ENCODE data around the gene ADGRA3.
A peak's percentile ranks its signal among the peaks of the same experiment; 100 is the strongest.
"Not testable (repeated sequence)": the region's sequence is repeated elsewhere in the genome, so short reads cannot be mapped to it uniquely, and the experiment has no call there.

The ADGRA3 gene

DNA sequence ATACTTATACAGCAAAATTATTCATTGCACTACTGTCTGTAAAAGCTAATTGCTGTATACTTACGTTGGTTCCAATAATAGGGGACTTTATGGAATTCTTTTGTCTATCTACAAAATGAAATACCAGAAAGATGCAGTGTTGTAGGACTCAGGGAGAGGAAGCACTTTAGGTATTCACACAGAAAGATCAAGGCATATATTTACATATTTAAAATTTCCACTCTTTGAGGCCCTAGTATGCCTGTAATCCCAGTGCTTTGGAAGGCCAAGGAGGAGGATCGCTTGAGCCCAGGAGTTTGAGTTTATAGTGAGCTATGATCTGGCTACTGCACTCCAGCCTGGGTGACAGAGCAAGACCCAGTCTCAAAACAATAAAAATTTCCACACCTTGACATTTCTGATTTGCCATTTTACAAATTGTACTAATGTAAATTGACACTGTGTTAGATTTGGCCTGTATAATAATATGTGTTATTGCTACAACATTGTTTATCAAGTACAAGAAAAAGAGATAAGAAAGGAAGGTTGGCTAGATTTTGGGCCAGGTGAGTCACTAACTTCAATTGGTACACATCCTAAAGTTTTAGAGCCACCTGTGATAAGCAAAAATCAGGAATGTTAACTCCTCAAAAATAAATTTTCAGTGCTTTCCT is 35.1 kb downstream of the ADGRA3 start:
- TF ChIP-seq, protein P1, sequence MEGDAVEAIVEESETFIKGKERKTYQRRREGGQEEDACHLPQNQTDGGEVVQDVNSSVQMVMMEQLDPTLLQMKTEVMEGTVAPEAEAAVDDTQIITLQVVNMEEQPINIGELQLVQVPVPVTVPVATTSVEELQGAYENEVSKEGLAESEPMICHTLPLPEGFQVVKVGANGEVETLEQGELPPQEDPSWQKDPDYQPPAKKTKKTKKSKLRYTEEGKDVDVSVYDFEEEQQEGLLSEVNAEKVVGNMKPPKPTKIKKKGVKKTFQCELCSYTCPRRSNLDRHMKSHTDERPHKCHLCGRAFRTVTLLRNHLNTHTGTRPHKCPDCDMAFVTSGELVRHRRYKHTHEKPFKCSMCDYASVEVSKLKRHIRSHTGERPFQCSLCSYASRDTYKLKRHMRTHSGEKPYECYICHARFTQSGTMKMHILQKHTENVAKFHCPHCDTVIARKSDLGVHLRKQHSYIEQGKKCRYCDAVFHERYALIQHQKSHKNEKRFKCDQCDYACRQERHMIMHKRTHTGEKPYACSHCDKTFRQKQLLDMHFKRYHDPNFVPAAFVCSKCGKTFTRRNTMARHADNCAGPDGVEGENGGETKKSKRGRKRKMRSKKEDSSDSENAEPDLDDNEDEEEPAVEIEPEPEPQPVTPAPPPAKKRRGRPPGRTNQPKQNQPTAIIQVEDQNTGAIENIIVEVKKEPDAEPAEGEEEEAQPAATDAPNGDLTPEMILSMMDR (conservative IDR thresholded peaks at IDR 0.05; ENCODE audit: low read depth) = no peak
- no peak for DNase-seq (ENCODE audit: low spot score)
- H3K27ac ChIP-seq = no peak overlapping the region
- ChIA-PET CTCF (no interaction called here), POLR2A (ENCODE audit: low non-redundant PET) (no interaction called here)

- no peak overlapping the region for H3K27ac ChIP-seq
- DNase-seq (ENCODE audit: low spot score) = no peak
- ChIA-PET CTCF (interaction anchor here (0.6 kb wide), 1 partner anchor 20 kb away, joined by 5 read pairs; no protein-coding TSS in a partner anchor), POLR2A (ENCODE audit: low non-redundant PET) (no interaction called here)
- TF ChIP-seq, protein P1 (conservative IDR thresholded peaks at IDR 0.05; ENCODE audit: low read depth) = no peak
Measured at GRCh38 chr4:22478426-22478825, 37.4 kb downstream of the ADGRA3 start.

GRCh38 chr4:22477813-22478182 is 38.1 kb downstream of the ADGRA3 start:
- POLR2A ChIA-PET (ENCODE audit: low non-redundant PET) = no interaction called here
- no peak for DNase-seq (ENCODE audit: low spot score)
- H3K27ac ChIP-seq = no peak overlapping the region
- CTCF ChIA-PET = interaction anchor here (0.6 to 0.7 kb wide), 2 partner anchors 21 to 229 kb away, joined by 3 to 5 read pairs; no protein-coding TSS in a partner anchor
- TF ChIP-seq, protein P1 (conservative IDR thresholded peaks at IDR 0.05; ENCODE audit: low read depth) = no peak

- DNase-seq (ENCODE audit: low spot score) = no peak
- ChIA-PET POLR2A (ENCODE audit: low non-redundant PET) (no interaction called here), CTCF (interaction anchor here (0.7 kb wide), 1 partner anchor 229 kb away, joined by 3 read pairs; no protein-coding TSS in a partner anchor)
- H3K27ac ChIP-seq = no peak overlapping the region
- TF ChIP-seq, protein P1 (conservative IDR thresholded peaks at IDR 0.05; ENCODE audit: low read depth) = no peak
Measured at GRCh38 chr4:22477136-22477812, 38.6 kb downstream of the ADGRA3 start.

GRCh38 chr4:22476011-22476410 is 39.9 kb downstream of the ADGRA3 start:
- DNase-seq (ENCODE audit: low spot score) = no peak
- no peak overlapping the region for H3K27ac ChIP-seq
- ChIA-PET CTCF (interaction anchor here (0.8 kb wide), 1 partner anchor 288 kb away, joined by 4 read pairs; no protein-coding TSS in a partner anchor), POLR2A (ENCODE audit: low non-redundant PET) (no interaction called here)
- TF ChIP-seq, protein P1 (conservative IDR thresholded peaks at IDR 0.05; ENCODE audit: low read depth) = no peak

GRCh38 chr4:22475311-22475646 is 40.6 kb downstream of the ADGRA3 start:
- CTCF ChIA-PET; DNase-seq (ENCODE audit: low spot score); POLR2A ChIA-PET (ENCODE audit: low non-redundant PET): not testable (repeated sequence)
- peak overlapping the region; percentile 54 for H3K27ac ChIP-seq

Measured in RWPE1 (cell line).